ENCODE results near the gene GLS.

DNA sequence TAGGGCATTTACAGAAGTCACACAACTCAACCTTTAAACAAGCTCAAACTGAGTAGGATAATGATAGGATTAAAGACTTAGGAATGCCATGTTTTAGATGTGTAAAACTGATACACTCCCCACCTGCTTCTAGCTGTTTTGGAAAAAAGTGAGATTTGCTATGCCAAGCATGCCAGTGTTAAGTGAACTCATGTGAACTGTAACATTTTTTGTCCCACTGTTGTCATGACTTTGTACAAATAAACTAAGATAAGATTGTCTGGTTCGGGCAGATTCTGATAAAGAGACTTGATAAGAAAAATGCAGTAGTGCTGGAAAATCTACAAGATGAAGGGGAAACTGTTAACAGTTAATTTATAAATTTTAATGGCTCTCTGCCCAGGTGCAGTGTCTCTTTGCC lies 66.5 kb downstream of the GLS start:
- TF ChIP-seq POLR2AphosphoS5 (IDR thresholded peaks at IDR 0.05; ENCODE audit: insufficient read depth, low read depth, low read length), result no peak
- TF ChIP-seq POLR2A (IDR thresholded peaks at IDR 0.05; ENCODE audit: low read depth, low read length), result no peak
- TF ChIP-seq, protein P1, sequence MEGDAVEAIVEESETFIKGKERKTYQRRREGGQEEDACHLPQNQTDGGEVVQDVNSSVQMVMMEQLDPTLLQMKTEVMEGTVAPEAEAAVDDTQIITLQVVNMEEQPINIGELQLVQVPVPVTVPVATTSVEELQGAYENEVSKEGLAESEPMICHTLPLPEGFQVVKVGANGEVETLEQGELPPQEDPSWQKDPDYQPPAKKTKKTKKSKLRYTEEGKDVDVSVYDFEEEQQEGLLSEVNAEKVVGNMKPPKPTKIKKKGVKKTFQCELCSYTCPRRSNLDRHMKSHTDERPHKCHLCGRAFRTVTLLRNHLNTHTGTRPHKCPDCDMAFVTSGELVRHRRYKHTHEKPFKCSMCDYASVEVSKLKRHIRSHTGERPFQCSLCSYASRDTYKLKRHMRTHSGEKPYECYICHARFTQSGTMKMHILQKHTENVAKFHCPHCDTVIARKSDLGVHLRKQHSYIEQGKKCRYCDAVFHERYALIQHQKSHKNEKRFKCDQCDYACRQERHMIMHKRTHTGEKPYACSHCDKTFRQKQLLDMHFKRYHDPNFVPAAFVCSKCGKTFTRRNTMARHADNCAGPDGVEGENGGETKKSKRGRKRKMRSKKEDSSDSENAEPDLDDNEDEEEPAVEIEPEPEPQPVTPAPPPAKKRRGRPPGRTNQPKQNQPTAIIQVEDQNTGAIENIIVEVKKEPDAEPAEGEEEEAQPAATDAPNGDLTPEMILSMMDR (IDR thresholded peaks at IDR 0.05; ENCODE audit: extremely low read depth in 1 of 2, insufficient read depth in 1 of 2, low read depth in 1 of 2, low read length in 2 of 2), result no peak
- no peak for TF ChIP-seq EZH2 (IDR thresholded peaks at IDR 0.05; ENCODE audit: borderline replicate concordance, low read depth, low read length, severe bottlenecking)

All from endothelial cell of umbilical vein (primary cell).